GM19372 (cell line): Measurements from ENCODE around the gene ACTR3C.

Experiments used
- ATAC-seq: cut with Tn5 transposase; IDR thresholded peaks from one replicate; pipeline ENCODE4 v1.9.1; 2021; ENCODE audit warnings: mild to moderate bottlenecking, low read depth, moderate library complexity; ENCODE audit not compliant: unreplicated experiment

ACTR3C gene

GRCh38 chr7:150322833-150323681 lies at the start of gene ACTR3C, which contains the start of gene LRRC61:
TSS of gene ACTR3C (minus strand) at chr7:150323545. CDS start at chr7:150295296, 28,249 bp downstream.
TSS of gene LRRC61 (plus strand) at chr7:150323355. CDS start at chr7:150336862, 13,507 bp downstream.
- ATAC-seq, result peak; percentile 57

- no peak for ATAC-seq
Observed at GRCh38 chr7:150372271-150373048, 49.1 kb upstream of the ACTR3C start.

DNA sequence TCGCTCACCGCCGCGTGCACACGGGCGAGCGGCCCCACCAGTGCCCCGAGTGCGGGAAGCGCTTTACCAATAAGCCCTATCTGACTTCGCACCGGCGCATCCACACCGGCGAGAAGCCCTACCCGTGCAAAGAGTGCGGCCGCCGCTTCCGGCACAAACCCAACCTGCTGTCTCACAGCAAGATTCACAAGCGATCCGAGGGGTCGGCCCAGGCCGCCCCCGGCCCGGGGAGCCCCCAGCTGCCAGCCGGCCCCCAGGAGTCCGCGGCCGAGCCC lies 48.6 kb upstream of the ACTR3C start:
- ATAC-seq, result no peak

GRCh38 chr7:150371131-150371995 lies 48.0 kb upstream of the ACTR3C start:
- ATAC-seq, result no peak

- ATAC-seq, result no peak
Observed at GRCh38 chr7:150370612-150371071, 47.3 kb upstream of the ACTR3C start.

- no peak for ATAC-seq
Observed at GRCh38 chr7:150369748-150370501, 46.6 kb upstream of the ACTR3C start.

- peak; percentile 37 for ATAC-seq
Observed at GRCh38 chr7:150368884-150369747, 45.8 kb upstream of the ACTR3C start.

GRCh38 chr7:150368096-150368883 lies 44.9 kb upstream of the ACTR3C start, which contains the start of gene REPIN1:
TSS of gene REPIN1 (plus strand) at chr7:150368822. CDS start at chr7:150369712, 890 bp downstream.
- ATAC-seq, result peak; percentile 53

DNA sequence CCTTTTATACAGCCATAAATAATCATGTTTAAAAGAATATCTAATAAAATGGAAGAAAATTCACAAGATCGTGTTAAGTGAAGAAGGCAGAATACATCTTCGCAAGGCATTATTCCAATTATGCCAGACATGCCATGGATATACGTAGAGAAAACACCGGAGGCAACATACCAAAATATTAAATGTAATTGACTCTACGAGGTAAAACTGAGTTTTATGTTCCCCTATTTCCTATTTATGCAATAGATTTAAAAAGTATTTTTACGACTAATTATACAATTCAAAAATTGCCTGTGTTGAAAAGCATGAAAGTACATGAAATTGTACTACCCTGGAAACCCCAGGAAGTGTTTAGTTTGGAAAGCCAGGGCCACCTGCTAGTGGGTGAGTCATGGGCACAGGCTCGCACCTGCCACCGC lies 44.3 kb upstream of the ACTR3C start:
- no peak for ATAC-seq

DNA sequence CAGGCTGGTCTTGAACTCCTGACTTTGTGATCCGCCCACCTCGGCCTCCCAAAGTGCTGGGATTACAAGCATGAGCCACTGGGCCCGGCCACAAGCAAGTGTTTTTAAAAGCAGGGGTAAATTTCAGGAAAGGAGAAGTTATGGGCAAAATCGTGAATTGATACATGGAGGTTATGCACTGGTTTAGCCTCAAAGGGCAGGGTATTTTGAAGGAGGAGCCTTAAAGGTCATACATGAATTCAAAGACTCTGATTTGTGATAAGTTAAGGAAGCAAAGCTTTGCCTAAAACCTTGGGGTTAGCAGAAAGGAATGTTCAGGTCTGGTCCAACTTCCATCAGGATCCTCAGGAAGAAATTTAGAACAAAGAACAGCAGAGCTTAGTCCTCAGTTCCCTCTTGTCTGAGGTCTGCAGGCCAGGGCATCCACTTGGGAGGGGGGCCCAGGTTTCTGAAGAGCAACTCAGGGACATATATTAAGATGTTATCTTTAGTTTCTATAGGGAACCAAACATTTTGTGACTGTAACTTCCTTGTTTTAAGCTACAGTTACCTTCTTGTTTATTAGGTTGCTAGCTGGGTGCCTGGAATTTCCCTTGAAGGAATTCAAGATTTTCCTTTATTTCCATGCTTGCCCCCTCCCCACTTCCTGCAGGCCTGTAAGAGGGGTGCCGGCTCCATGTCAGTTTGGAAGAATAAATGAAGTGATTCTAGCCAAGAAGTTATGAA lies 42.5 kb upstream of the ACTR3C start:
- ATAC-seq, result no peak

- ATAC-seq, result no peak
Observed at GRCh38 chr7:150365194-150365593, 41.8 kb upstream of the ACTR3C start.

DNA sequence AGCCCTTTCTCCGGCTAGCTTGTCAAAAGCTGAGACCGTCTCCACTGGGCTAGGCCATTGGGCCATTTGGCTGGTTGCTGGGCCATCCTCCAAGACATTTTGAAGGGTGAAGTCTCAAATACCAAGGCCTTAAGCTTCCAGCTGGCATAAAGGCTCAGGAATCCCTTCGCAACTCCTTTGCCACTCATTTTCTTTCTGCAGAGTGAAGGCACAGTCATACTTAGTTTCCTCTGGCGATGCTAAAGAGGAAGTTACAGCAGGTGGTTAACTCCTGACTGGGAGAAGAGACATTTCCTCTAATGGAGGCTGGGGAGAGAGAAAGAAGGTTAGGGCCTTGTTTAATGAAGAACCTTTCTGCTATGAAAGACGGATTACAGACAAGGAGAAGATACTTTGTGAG lies 40.5 kb upstream of the ACTR3C start:
- ATAC-seq, result no peak

DNA sequence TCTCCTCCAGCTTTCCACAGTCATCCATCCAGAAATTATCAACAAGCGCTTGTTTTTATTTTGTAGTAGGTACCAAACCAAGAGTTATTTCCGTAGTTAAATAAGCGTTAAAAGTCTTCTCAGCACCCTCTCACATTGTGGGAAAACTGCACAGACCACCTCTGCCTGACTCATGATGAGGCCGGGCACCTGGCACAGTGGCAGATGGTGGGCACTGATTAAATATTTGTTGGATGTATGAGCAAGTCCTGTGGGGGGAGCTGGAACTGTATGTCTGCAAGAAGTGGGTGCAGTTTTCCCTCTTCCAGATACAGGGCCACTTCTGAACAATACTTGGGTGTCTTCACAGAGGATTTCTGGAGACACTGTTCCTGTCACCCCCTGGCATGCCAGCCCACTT lies 40.0 kb upstream of the ACTR3C start:
- no peak for ATAC-seq

- no peak for ATAC-seq
Observed at GRCh38 chr7:150361807-150362621, 38.7 kb upstream of the ACTR3C start.

GRCh38 chr7:150361402-150361801 lies 38.1 kb upstream of the ACTR3C start:
- ATAC-seq, result no peak

GRCh38 chr7:150360363-150361058 lies 37.2 kb upstream of the ACTR3C start:
- ATAC-seq, result no peak
